Natural killer cell (primary cell): Measurements from ENCODE around the gene ACTN4. TPM values are rescaled to one million over a fixed set of nuclear protein-coding genes. Genes with fewer than 3 reads are reported as not detected.

Experiments used
- ATAC-seq, 3 donors: fragments of 150-1000 bp in 2 of 3; fragments of 200-7000 bp in 1 of 3; cut with Tn5 transposase; 1 replicate in 1 of 3; 2 replicates in 2 of 3; pipeline ENCODE4 v1.10.0; 2021; ENCODE audit warnings: mild to moderate bottlenecking in 2 of 3, moderate library complexity in 2 of 3
- DNase-seq, 2 donors: peaks; one replicate each; pipeline versions ENCODE4 v3.0.0 to v3.0.0-alpha.2; 2013 to 2021; ENCODE audit warnings: mixed read lengths in 1 of 2
- H3K27ac ChIP-seq: one replicate; pipeline ENCODE4 v1.5.1; 2013; ENCODE audit warnings: mild to moderate bottlenecking, low read length
- H3K27me3 ChIP-seq: one replicate; pipeline ENCODE4 v1.6.1; 2013; ENCODE audit warnings: low read length; ENCODE audit not compliant: control insufficient read depth, insufficient read depth
- H3K36me3 ChIP-seq: one replicate; pipeline ENCODE4 v1.6.1; 2013; ENCODE audit warnings: low read length; ENCODE audit not compliant: control insufficient read depth, insufficient read depth
- H3K4me1 ChIP-seq: one replicate; pipeline ENCODE4 v1.6.1; 2013; ENCODE audit warnings: low read length; ENCODE audit not compliant: control insufficient read depth, insufficient read depth
- H3K4me3 ChIP-seq: one replicate; pipeline ENCODE4 v1.5.1; 2013; ENCODE audit warnings: low read length
- H3K9me3 ChIP-seq: one replicate; pipeline ENCODE4 v1.6.1; 2013; ENCODE audit warnings: low read length; ENCODE audit not compliant: control insufficient read depth, insufficient read depth
- H3K27ac Mint-ChIP-seq, 2 donors: one replicate each; pipeline ENCODE4 v1.8.0; 2022; ENCODE audit warnings: mild to moderate bottlenecking in 2 of 2, mixed read lengths in 2 of 2, moderate library complexity in 1 of 2
- H3K27me3 Mint-ChIP-seq, 2 donors: one replicate each; pipeline ENCODE4 v1.8.0; 2022; ENCODE audit warnings: low read depth in 2 of 2, mixed read lengths in 2 of 2
- H3K36me3 Mint-ChIP-seq: one replicate; pipeline ENCODE4 v1.8.0; 2022; ENCODE audit warnings: mixed read lengths
- H3K4me1 Mint-ChIP-seq, 2 donors: one replicate each; pipeline ENCODE4 v1.8.0; 2022; ENCODE audit warnings: mixed read lengths in 2 of 2
- H3K4me3 Mint-ChIP-seq: one replicate; pipeline ENCODE4 v1.8.0; 2022; ENCODE audit warnings: mild to moderate bottlenecking, moderate library complexity, mixed read lengths
- H3K9me3 Mint-ChIP-seq, 2 donors: one replicate each; pipeline ENCODE4 v1.8.0; 2022; ENCODE audit warnings: mixed read lengths in 2 of 2
- CTCF ChIP-seq: fragments of 200-600 bp; IDR thresholded peaks from one replicate; pipeline ENCODE4 v1.8.0; 2022; ENCODE audit warnings: antibody characterized with exemption
- WGBS: methylation state at CpG from one replicate; pipeline ENCODE4 v1.1.7; 2013; ENCODE audit warnings: missing lambda C conversion rate; ENCODE audit not compliant: insufficient coverage; 5-methylcytosine and 5-hydroxymethylcytosine counted together
- intact Hi-C: fragments of 100-400 bp; cut with micrococcal nuclease; formaldehyde crosslinking; loops from one replicate; pipeline ENCODE4 v1.14.2; 2022
- total RNA-seq, 4 donors: library from RNA; stranded (reverse); fragments of 120-200 nt in 1 of 4; gene quantifications; one replicate each; pipeline versions ENCODE4 v1.2.3 to v1.2.4, GENCODE V29; 2013 to 2022

Gene ACTN4
- total RNA-seq, 3 donors from 2014 or later (not counting 1 experiment from before 2014, with no cell fraction given), result 443 to 595 (median 541) TPM

GRCh38 chr19:38649305-38650171, 2.1 kb downstream of the ACTN4 start:
- Histone ChIP-seq H3K27me3 (no peaks in the 10 kb centered on the region), H3K4me1 (peaks cover 60% of the 10 kb centered on the region), H3K36me3 (no peaks in the 10 kb centered on the region), H3K27ac (peak overlapping the region; percentile 63), H3K4me3 (peak overlapping the region; percentile 99), H3K9me3 (no peaks in the 10 kb centered on the region)
- peak overlapping the region; percentile 99 for H3K4me3 Mint-ChIP-seq
- WGBS, result 27% methylated on average over 15 of the region's 15 CpGs
- no peak for TF ChIP-seq CTCF
- intact Hi-C loops, result loop anchor here (2.0 to 5.0 kb wide), 2 partner anchors 15 to 33 kb away; no protein-coding TSS in a partner anchor
- no peaks in the 10 kb centered on the region for H3K9me3 Mint-ChIP-seq
- peak overlapping the region; percentile 85 to 92 for H3K27ac Mint-ChIP-seq
- no peak for DNase-seq
- peaks cover 60 to 65% of the 10 kb centered on the region in 2 donors for H3K4me1 Mint-ChIP-seq
- H3K36me3 Mint-ChIP-seq, result no peaks in the 10 kb centered on the region
- no peak for ATAC-seq
- H3K27me3 Mint-ChIP-seq, result no peaks in the 10 kb centered on the region

- Histone ChIP-seq H3K4me1 (peaks cover 67% of the 10 kb centered on the region), H3K27ac (peak overlapping the region; percentile 63), H3K9me3 (no peaks in the 10 kb centered on the region), H3K36me3 (no peaks in the 10 kb centered on the region), H3K27me3 (no peaks in the 10 kb centered on the region), H3K4me3 (peak overlapping the region; percentile 99)
- WGBS, result 67% methylated on average over 4 of the region's 8 CpGs
- Mint-ChIP-seq H3K27ac (peak overlapping the region; percentile 85 to 92), H3K36me3 (no peaks in the 10 kb centered on the region), H3K4me1 (peaks cover 67 to 73% of the 10 kb centered on the region in 2 donors), H3K4me3 (peak overlapping the region; percentile 99), H3K9me3 (no peaks in the 10 kb centered on the region), H3K27me3 (no peaks in the 10 kb centered on the region)
- DNase-seq (no peak), ATAC-seq (no peak)
- intact Hi-C loops, result loop anchor here (2.0 kb wide), 1 partner anchor 15 kb away; no protein-coding TSS in a partner anchor
- no peak for TF ChIP-seq CTCF
Measured at GRCh38 chr19:38650172-38650775, 2.8 kb downstream of the ACTN4 start.

- peak overlapping the region; percentile 85 to 92 for H3K27ac Mint-ChIP-seq
- WGBS, result 83% methylated on average over 12 of the region's 12 CpGs
- H3K4me3 ChIP-seq, result no peak overlapping the region
- H3K4me1 Mint-ChIP-seq, result peaks cover 75 to 80% of the 10 kb centered on the region in 2 donors
- no peak for ATAC-seq
- peaks cover 73% of the 10 kb centered on the region for H3K4me1 ChIP-seq
- peak overlapping the region; percentile 99 for H3K4me3 Mint-ChIP-seq
- intact Hi-C loops, result loop anchor here (2.0 kb wide), 1 partner anchor 14 kb away; no protein-coding TSS in a partner anchor
- no peak for TF ChIP-seq CTCF
- H3K27me3 ChIP-seq, result no peaks in the 10 kb centered on the region
- H3K27me3 Mint-ChIP-seq, result no peaks in the 10 kb centered on the region
- DNase-seq, result no peak
- H3K9me3 Mint-ChIP-seq, result no peaks in the 10 kb centered on the region
- no peaks in the 10 kb centered on the region for H3K36me3 ChIP-seq
- H3K9me3 ChIP-seq, result no peaks in the 10 kb centered on the region
- no peak overlapping the region for H3K27ac ChIP-seq
- no peaks in the 10 kb centered on the region for H3K36me3 Mint-ChIP-seq
Measured at GRCh38 chr19:38650911-38651584, 3.6 kb downstream of the ACTN4 start.
